ENCODE results near the gene SLC7A8.

- TF ChIP-seq, protein P1, sequence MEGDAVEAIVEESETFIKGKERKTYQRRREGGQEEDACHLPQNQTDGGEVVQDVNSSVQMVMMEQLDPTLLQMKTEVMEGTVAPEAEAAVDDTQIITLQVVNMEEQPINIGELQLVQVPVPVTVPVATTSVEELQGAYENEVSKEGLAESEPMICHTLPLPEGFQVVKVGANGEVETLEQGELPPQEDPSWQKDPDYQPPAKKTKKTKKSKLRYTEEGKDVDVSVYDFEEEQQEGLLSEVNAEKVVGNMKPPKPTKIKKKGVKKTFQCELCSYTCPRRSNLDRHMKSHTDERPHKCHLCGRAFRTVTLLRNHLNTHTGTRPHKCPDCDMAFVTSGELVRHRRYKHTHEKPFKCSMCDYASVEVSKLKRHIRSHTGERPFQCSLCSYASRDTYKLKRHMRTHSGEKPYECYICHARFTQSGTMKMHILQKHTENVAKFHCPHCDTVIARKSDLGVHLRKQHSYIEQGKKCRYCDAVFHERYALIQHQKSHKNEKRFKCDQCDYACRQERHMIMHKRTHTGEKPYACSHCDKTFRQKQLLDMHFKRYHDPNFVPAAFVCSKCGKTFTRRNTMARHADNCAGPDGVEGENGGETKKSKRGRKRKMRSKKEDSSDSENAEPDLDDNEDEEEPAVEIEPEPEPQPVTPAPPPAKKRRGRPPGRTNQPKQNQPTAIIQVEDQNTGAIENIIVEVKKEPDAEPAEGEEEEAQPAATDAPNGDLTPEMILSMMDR (IDR thresholded peaks at IDR 0.05; ENCODE audit: insufficient read depth, low read length) = no peak
- no peak for TF ChIP-seq POLR2AphosphoS5 (IDR thresholded peaks at IDR 0.05; ENCODE audit: low read depth)
Measured at GRCh38 chr14:23195552-23196101, 12.2 kb upstream of the SLC7A8 start.
